Hematopoietic multipotent progenitor cell (in vitro differentiated cells): Measurements from ENCODE around the gene KIAA1217. TPM values are rescaled to one million over a fixed set of nuclear protein-coding genes. Genes with fewer than 3 reads are reported as not detected.
"Not testable (repeated sequence)": the region's sequence is repeated elsewhere in the genome, so short reads cannot be mapped to it uniquely, and the experiment has no call there.

Source experiments
- DNase-seq, 3 donors: peaks; one replicate each; pipeline ENCODE4 v3.0.0-alpha.2; 2011 to 2015; ENCODE audit warnings: low read depth in 2 of 3, low spot score in 2 of 3
- total RNA-seq: library from RNA; depleted of rRNA; stranded (reverse); fragments of >200 nt; gene quantifications from one replicate; pipeline ENCODE4 v1.2.3, GENCODE V29; 2012

KIAA1217 gene
- total RNA-seq, 1 donor: not detected

- DNase-seq: no peak
These were observed 223.8 kb downstream of the KIAA1217 start for GRCh38 chr10:24432478-24433416.

DNA sequence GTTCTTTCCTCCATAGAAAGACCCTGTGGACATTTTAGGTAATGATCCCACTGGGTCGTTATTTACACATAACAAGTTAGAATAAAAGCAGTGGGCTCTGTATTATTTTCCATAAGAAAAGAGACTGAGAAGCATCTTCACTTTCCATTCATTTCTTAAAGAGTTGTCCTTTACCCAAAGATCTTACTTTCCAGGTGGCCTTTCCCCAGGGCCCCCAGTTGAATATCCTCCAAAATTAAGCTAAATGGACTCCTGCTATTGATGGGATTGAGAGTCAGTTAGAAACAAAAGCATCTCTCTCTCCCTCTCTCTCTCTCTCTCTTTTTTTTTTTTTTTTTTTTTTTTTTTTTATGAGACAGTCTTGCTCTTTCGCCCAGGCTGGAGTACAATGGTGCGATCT, 224.8 kb downstream of the KIAA1217 start:
- DNase-seq: no peak

DNA sequence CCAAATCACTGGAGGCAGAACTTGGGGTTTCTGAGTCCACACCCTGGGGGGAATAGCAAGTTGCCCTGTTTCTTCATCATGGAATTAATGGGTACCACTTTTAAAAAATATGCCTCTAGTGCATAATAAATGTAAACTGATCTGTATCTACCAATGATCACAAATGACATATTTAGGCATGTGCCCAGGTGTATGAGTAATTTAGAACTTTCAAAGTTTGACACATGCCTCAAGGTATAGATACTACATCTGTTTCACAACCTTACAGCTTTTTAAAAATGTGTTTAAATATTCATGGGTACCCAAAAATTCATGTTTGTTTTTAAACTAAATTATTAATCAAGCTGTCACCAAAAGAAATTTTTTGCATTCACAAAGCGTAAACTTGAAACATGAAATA, 226.0 kb downstream of the KIAA1217 start:
- no peak for DNase-seq

- no peak for DNase-seq
These were observed 226.4 kb downstream of the KIAA1217 start for GRCh38 chr10:24435374-24435773.

- no peak for DNase-seq
These were observed 228.4 kb downstream of the KIAA1217 start for GRCh38 chr10:24437302-24437701.

GRCh38 chr10:24438800-24439199, 229.9 kb downstream of the KIAA1217 start:
- DNase-seq: no peak

DNA sequence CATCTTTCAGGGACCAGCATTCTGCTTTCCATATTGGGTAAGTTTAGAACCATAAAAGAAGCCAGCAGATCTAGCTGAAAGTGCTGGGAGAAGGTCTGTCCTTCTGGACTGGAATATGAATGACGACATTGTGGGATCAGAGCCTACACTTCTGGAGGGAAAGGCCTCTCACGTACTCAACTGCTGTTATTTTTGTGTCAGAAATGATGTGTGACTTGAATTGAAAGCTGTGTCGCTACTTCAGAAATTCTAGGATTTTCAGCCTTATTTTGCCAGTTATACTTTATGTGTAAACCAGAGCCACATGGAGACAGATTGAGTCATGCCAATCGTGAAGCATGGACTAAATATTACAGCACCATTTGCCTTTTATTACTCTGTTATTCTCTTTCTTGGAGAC, 231.0 kb downstream of the KIAA1217 start:
- no peak for DNase-seq

- no peak for DNase-seq
These were observed 232.2 kb downstream of the KIAA1217 start for GRCh38 chr10:24440817-24441797.

GRCh38 chr10:24442234-24442633, 233.3 kb downstream of the KIAA1217 start:
- no peak for DNase-seq

DNA sequence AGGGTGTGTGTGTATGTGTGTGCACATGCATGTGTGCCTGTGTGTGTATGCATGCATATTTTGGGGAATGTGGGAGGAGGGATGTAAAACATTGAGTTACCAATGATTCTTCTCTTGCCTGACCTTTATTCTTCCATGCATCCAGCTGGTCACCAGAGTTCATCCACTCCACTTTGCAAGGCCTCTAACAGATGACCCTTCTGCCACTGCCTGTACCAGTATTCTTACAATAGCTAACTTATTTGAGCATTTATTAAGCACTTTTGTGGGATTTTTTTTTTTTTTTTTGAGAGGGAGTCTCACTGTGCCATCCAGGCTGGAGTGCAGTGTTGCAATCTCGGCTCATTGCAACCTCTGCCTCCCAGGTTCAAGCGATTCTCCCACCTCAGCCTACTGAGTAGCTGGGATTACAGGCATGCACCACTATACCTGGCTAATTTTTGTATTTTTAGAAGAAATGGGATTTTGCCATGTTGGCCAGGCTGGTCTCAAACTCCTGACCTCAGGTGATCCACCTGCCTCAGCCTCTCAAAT, 233.8 kb downstream of the KIAA1217 start:
- DNase-seq: not testable (repeated sequence)

GRCh38 chr10:24444337-24444736, 235.4 kb downstream of the KIAA1217 start:
- no peak for DNase-seq

GRCh38 chr10:24445958-24446357, 237.0 kb downstream of the KIAA1217 start:
- not testable (repeated sequence) for DNase-seq

DNA sequence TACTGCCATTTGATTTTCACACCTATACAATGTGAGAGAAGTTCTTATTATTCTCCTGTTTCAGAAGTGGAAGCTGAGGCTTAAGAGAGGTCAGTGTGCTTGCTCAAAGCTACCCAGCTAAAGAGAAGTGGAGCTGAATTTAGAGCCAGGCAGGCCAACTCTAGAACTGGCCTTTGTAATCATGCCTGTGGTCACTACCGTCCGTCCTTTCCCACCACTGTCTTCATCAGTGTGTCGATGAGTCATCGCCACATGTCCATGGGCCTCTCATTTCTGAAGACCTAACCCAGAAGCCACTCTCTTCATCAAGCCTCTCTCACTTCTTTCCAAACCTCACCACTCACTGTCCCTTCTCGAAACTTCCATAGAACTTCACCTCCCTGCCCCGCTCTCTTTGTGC, 237.8 kb downstream of the KIAA1217 start:
- no peak for DNase-seq

GRCh38 chr10:24448351-24448999, 239.5 kb downstream of the KIAA1217 start:
- no peak for DNase-seq

- DNase-seq: no peak
These were observed 240.4 kb downstream of the KIAA1217 start for GRCh38 chr10:24449321-24449740.

GRCh38 chr10:24449769-24450310, 240.9 kb downstream of the KIAA1217 start:
- no peak for DNase-seq

DNA sequence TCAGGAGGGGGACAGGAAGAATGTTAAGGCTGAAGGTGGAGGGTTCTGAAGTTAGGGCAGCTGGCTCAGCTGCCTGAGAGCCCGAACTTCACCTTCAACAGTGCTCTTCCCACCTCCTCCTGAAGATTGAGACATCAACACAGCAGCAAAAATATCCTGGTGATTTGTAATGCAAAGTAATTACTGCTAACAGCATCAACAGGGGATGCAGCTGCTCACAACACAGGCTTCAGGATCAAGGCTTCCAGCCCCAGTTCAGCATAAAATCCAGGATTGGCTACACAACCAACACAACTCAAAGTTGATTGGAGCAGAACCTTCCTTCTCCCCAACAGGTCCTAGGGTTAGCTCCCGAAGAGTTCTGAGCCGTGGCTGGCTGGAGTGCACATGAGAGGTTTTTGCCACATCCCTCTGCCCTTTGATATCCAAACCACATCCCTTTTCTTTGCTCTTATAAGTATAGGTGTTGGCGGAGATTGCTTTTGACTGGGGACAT, 242.4 kb downstream of the KIAA1217 start:
- DNase-seq: no peak

DNA sequence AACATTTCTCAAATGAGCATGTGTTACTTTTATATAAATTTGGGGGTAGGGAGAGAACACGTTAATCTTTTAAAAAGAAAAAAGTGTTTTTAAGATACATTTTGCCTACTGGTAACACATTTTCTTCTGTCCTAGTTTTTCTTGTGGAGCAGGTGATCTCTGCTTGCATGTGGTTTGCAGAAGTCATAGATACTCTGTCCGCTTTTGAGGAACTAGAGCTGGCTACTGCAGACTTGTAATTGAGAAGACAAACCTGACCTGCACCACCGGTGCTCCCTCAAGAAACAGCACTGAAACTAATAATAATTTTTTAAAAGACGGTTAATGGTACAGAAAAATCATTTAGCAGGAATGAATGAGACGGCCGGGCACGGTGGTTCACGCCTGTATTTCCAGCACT, 243.1 kb downstream of the KIAA1217 start:
- no peak for DNase-seq

GRCh38 chr10:24453404-24453830, 244.5 kb downstream of the KIAA1217 start:
- DNase-seq: no peak

GRCh38 chr10:24453973-24454372, 245.0 kb downstream of the KIAA1217 start:
- DNase-seq: no peak
